ENCODE data around the gene FAM210B. TPM values are rescaled to one million over a fixed set of nuclear protein-coding genes. Genes with fewer than 3 reads are reported as not detected.

FAM210B gene
- total and polyA plus RNA-seq, 9 of the 15 experiments (the other 6 are each of a cell fraction or from before 2014, with no cell fraction given): 12.1 to 87.3 (median 47.6) TPM

- BruUV-seq (replicated peaks): no TSS peak
Measured at GRCh38 chr20:56409956-56410355, 51.2 kb downstream of the FAM210B start.

More at GRCh38 chr20:56409956-56410355, 51.2 kb downstream of the FAM210B start:
- 90% methylated on average over 1 of the region's 1 CpG for WGBS (ENCODE audit: insufficient coverage, low coverage, missing lambda C conversion rate)
- FAIRE-seq (no peak), DNase-seq (ENCODE audit: extremely low read depth in 1 of 4, low spot score in 3 of 4) (no peak), ATAC-seq (no peak)
- no peak for TF ChIP-seq BHLHE40 (IDR thresholded peaks at IDR 0.05; ENCODE audit: low read length)
- TF ChIP-seq ATF4 (CRISPR knock-in tag; IDR thresholded peaks at IDR 0.05): no peak
- TF ChIP-seq ARID3B (CRISPR knock-in tag; IDR thresholded peaks at IDR 0.05; ENCODE audit: borderline replicate concordance): no peak
- no peak for TF ChIP-seq CCNT2 (IDR thresholded peaks at IDR 0.05; ENCODE audit: borderline replicate concordance, extremely low read depth, insufficient read length, low read depth, low read length)
- TF ChIP-seq ZBTB26 (CRISPR knock-in tag; IDR thresholded peaks at IDR 0.05): no peak
- no peak for TF ChIP-seq ZNF449 (CRISPR knock-in tag; IDR thresholded peaks at IDR 0.05)
- H3K9me1 ChIP-seq (ENCODE audit: control insufficient read depth, insufficient read depth, low read length): no peaks in the 10 kb centered on the region
- H3K9me3 ChIP-seq (replicated peaks; ENCODE audit: control insufficient read depth, insufficient read depth, low read depth, low read length): no peaks in the 10 kb centered on the region
- peaks cover 66% of the 10 kb centered on the region for H3K79me2 ChIP-seq (ENCODE audit: control insufficient read depth, insufficient read depth, low read length)
- H2AFZ ChIP-seq (ENCODE audit: low read depth, low read length): no peak overlapping the region
- CTCF ChIA-PET (ENCODE audit: low intra/inter-chr PET ratio): no interaction called here
- peaks cover 9 to 37% of the 10 kb centered on the region in 2 experiments for H3K4me1 ChIP-seq (replicated peaks in 1 of 2; ENCODE audit: control insufficient read depth in 2 of 2, insufficient read depth in 2 of 2, low read length in 2 of 2)
- H3K9ac ChIP-seq (ENCODE audit: insufficient read depth in 1 of 2, low read depth in 2 of 2, low read length in 2 of 2): no peak overlapping the region
- no peak overlapping the region for H3K4me2 ChIP-seq (ENCODE audit: insufficient read depth, low read length)
- in situ Hi-C loops (cut with MboI): no loop called here
- no peaks in the 10 kb centered on the region for H4K20me1 ChIP-seq (replicated peaks; ENCODE audit: control insufficient read depth, insufficient read depth, low read length)
- H3K36me3 ChIP-seq (ENCODE audit: control insufficient read depth, insufficient read depth, low read length): peaks cover 48% of the 10 kb centered on the region
- no peaks in the 10 kb centered on the region for H3K27me3 ChIP-seq (ENCODE audit: control insufficient read depth in 2 of 2, insufficient read depth in 2 of 2, low read length in 2 of 2)
- intact Hi-C loops (cut with micrococcal nuclease): loop anchor here (5.0 kb wide), 1 partner anchor 57 kb away; the partner anchor contains the start of gene RTF2
- no peak overlapping the region for H3K4me3 ChIP-seq
- H3K27ac ChIP-seq (ENCODE audit: extremely low read depth, low read depth, low read length): peak overlapping the region; percentile 50; the same call in 1 of the 3 replicates
- POLR2A ChIA-PET: interaction anchor here (0.8 to 2.0 kb wide), 4 partner anchors 8 to 47 kb away, joined by 3 to 6 read pairs (median 4); partner anchors contain the start of genes AURKA and CSTF1
